HepG2 (cell line): ENCODE results near the gene MPIG6B. TPM values are rescaled to one million over a fixed set of nuclear protein-coding genes. Genes with fewer than 3 reads are reported as not detected.
A peak's percentile ranks its signal among the peaks of the same experiment; 100 is the strongest.

ENCODE experiments used
- CHCHD3 ChIP-seq: sonication (generic); formaldehyde crosslinking; IDR thresholded peaks from 2 replicates; pipeline ENCODE4 v1.8.0; 2022; ENCODE audit warnings: mild to moderate bottlenecking, missing genetic modification reagents, moderate library complexity
- HMG20B ChIP-seq: conservative IDR thresholded peaks from 2 replicates; pipeline ENCODE4 v1.6.1; 2016; ENCODE audit warnings: missing genetic modification reagents, missing compliant biosample characterization
- JARID2 ChIP-seq: sonication (generic); formaldehyde crosslinking; IDR thresholded peaks from 2 replicates; pipeline ENCODE4 v1.8.1; 2023; ENCODE audit warnings: missing genetic modification reagents, inconsistent platforms; ENCODE audit not compliant: insufficient replicate concordance
- KLF11 ChIP-seq: IDR thresholded peaks from 2 replicates; pipeline ENCODE4 v1.6.1; 2016; ENCODE audit warnings: missing compliant biosample characterization
- NBN ChIP-seq: fragments of 450-650 bp; conservative IDR thresholded peaks from 2 replicates; pipeline ENCODE4 v1.6.1; 2017
- NFKBIZ ChIP-seq: IDR thresholded peaks from 2 replicates; pipeline ENCODE4 v1.6.1; 2018; ENCODE audit warnings: missing genetic modification reagents, missing compliant biosample characterization
- SAP130 ChIP-seq: IDR thresholded peaks from 2 replicates; pipeline ENCODE4 v1.6.1; 2016; ENCODE audit warnings: low read depth
- SIX1 ChIP-seq: sonication (generic); formaldehyde crosslinking; IDR thresholded peaks from 2 replicates; pipeline ENCODE4 v1.4.0; 2020; ENCODE audit warnings: missing genetic modification reagents, borderline replicate concordance
- SP1 ChIP-seq, 2 experiments: fragments of 450-650 bp in 1 of 2; sonication (generic) in 1 of 2; formaldehyde crosslinking in 1 of 2; IDR thresholded peaks; 2 replicates each; pipeline versions ENCODE4 v1.4.0 to v1.6.1; 2016 to 2020; ENCODE audit warnings: missing genetic modification reagents in 1 of 2
- TEAD3 ChIP-seq: optimal IDR thresholded peaks from 2 replicates; pipeline ENCODE3; 2016; ENCODE audit warnings: borderline replicate concordance
- ZBTB7B ChIP-seq: sonication (generic); formaldehyde crosslinking; IDR thresholded peaks from 2 replicates; pipeline ENCODE4 v1.4.0; 2020; ENCODE audit warnings: missing genetic modification reagents
- ZFP36L1 ChIP-seq: sonication (generic); formaldehyde crosslinking; IDR thresholded peaks from 2 replicates; pipeline ENCODE4 v1.8.0; 2022; ENCODE audit warnings: mild to moderate bottlenecking, missing genetic modification reagents, moderate library complexity
- ZNF101 ChIP-seq: sonication (generic); formaldehyde crosslinking; IDR thresholded peaks from 2 replicates; pipeline ENCODE4 v1.4.0; 2020; ENCODE audit warnings: mild to moderate bottlenecking, low read depth, missing genetic modification reagents, borderline replicate concordance
- ZNF33A ChIP-seq: sonication (generic); formaldehyde crosslinking; IDR thresholded peaks from 2 replicates; pipeline ENCODE4 v1.5.1; 2020; ENCODE audit warnings: missing genetic modification reagents, mild to moderate bottlenecking, moderate library complexity, borderline replicate concordance
- ZNF33B ChIP-seq: sonication (generic); formaldehyde crosslinking; IDR thresholded peaks from 2 replicates; pipeline ENCODE4 v1.5.1; 2020; ENCODE audit warnings: mild to moderate bottlenecking, missing genetic modification reagents
- ZNF431 ChIP-seq: sonication (generic); formaldehyde crosslinking; IDR thresholded peaks from 2 replicates; pipeline ENCODE4 v1.9.0; 2022; ENCODE audit warnings: missing genetic modification reagents, low read depth, mild to moderate bottlenecking, borderline replicate concordance
- ZNF644 ChIP-seq: IDR thresholded peaks from 2 replicates; pipeline ENCODE4 v1.6.1; 2016; ENCODE audit warnings: low read depth
- ZSCAN12 ChIP-seq: sonication (generic); formaldehyde crosslinking; IDR thresholded peaks from 2 replicates; pipeline ENCODE4 v1.9.0; 2021; ENCODE audit warnings: mild to moderate bottlenecking, missing genetic modification reagents
- polyA plus RNA-seq, 8 experiments: library from polyadenylated mRNA; depleted of rRNA in 3 of 8; stranded (reverse) in 7 of 8; unstranded in 1 of 8; fragments of >200 nt; fragmentation: Illumina TruSeq in 4 of 8; extraction: Trizol in 4 of 8; gene quantifications; 2 replicates each; pipeline versions ENCODE4 v1.2.1 to v1.2.3, GENCODE V29; 2011 to 2016; ENCODE audit warnings: low read depth in 4 of 8, missing spikeins in 1 of 8, mixed read lengths in 1 of 8; ENCODE audit not compliant: insufficient read depth in 1 of 8
- total RNA-seq, 5 experiments: library from RNA; depleted of rRNA; stranded (reverse); fragments of >200 nt; fragmentation: Illumina TruSeq; extraction: Trizol; gene quantifications; 2 replicates each; pipeline ENCODE4 v1.2.3, GENCODE V29; 2016; ENCODE audit warnings: low read depth in 1 of 5
- TF ChIP-seq, protein P1 (sequence below): sonication (generic); formaldehyde crosslinking; IDR thresholded peaks from 2 replicates; pipeline ENCODE4 v1.5.0; 2020; ENCODE audit warnings: mild to moderate bottlenecking, missing genetic modification reagents, moderate library complexity
- TF ChIP-seq, protein P2 (sequence below): sonication (generic); formaldehyde crosslinking; IDR thresholded peaks from 2 replicates; pipeline ENCODE4 v1.8.0; 2022; ENCODE audit warnings: missing genetic modification reagents, low read depth, mild to moderate bottlenecking, borderline replicate concordance
- TF ChIP-seq, protein P3 (sequence below): sonication (generic); formaldehyde crosslinking; IDR thresholded peaks from 2 replicates; pipeline ENCODE4 v1.8.1; 2023; ENCODE audit warnings: mild to moderate bottlenecking, missing genetic modification reagents
- TF ChIP-seq, protein P4 (sequence below): IDR thresholded peaks from 2 replicates; pipeline ENCODE4 v1.6.1; 2018; ENCODE audit warnings: missing genetic modification reagents, mild to moderate bottlenecking, missing compliant biosample characterization
- TF ChIP-seq, protein P5 (sequence below): sonication (generic); formaldehyde crosslinking; IDR thresholded peaks from 2 replicates; pipeline ENCODE4 v1.8.1; 2023; ENCODE audit warnings: mild to moderate bottlenecking, moderate library complexity, missing genetic modification reagents
- TF ChIP-seq, protein P6 (sequence below): sonication (generic); IDR thresholded peaks from 2 replicates; pipeline ENCODE4 v1.6.1; 2016; ENCODE audit warnings: low read depth, borderline replicate concordance

Gene MPIG6B
- total and polyA plus RNA-seq, 2 of the 13 experiments (the other 11 are each of a cell fraction or from before 2014, with no cell fraction given): not detected

DNA sequence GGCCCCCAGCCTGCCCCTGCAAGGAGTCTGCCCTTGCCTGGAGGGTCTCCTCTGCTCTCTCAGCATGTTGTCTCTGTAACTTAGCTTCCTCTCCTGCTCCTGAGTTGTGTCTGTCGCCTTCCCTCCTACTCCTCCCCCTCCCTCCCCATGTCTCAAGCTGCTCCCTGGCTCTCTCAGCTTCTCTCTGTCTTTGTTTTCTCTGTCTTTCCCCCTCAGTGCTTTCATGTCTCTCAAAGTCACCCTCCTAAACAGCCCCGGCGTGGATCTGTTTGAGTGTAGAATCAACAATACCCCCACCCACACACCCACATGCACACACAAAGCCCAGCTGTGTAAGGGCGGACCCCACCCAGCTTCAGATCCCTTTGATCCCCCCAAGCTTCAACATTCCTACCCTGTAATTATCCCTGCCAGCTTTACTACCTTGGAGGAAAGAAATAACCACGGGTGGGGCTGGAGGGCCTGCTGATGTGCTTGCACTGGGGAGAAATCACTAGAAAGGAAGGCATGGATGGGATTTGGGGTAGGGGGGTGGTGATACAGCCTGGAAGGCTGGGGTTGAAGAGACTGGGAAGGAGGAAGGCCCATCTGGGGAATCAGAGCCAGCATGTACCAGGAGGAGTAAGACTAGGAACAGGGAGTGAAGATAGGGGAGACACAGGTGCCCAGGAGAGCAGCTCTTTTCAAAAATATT is 9.0 kb upstream of the MPIG6B start (continued):
- TF ChIP-seq SAP130 (CRISPR knock-in tag) (no peak), ZFP36L1 (CRISPR knock-in tag) (no peak), ZBTB7B (no peak), ZNF644 (CRISPR knock-in tag) (no peak), HMG20B (CRISPR knock-in tag) (no peak), JARID2 (CRISPR knock-in tag) (no peak), SP1 (IDR thresholded peaks at IDR 0.05) (no peak), SP1 (CRISPR knock-in tag; IDR thresholded peaks at IDR 0.05) (no peak), NFKBIZ (CRISPR knock-in tag) (no peak), SIX1 (CRISPR knock-in tag) (no peak), NBN (no peak), ZNF431 (CRISPR knock-in tag) (no peak), ZNF33A (CRISPR knock-in tag) (no peak), ZNF101 (CRISPR knock-in tag) (no peak), ZNF33B (CRISPR knock-in tag) (no peak), CHCHD3 (CRISPR knock-in tag) (no peak), TEAD3 (peak; percentile 36), ZSCAN12 (CRISPR knock-in tag) (no peak), KLF11 (CRISPR knock-in tag) (no peak)
- TF ChIP-seq, protein P1, sequence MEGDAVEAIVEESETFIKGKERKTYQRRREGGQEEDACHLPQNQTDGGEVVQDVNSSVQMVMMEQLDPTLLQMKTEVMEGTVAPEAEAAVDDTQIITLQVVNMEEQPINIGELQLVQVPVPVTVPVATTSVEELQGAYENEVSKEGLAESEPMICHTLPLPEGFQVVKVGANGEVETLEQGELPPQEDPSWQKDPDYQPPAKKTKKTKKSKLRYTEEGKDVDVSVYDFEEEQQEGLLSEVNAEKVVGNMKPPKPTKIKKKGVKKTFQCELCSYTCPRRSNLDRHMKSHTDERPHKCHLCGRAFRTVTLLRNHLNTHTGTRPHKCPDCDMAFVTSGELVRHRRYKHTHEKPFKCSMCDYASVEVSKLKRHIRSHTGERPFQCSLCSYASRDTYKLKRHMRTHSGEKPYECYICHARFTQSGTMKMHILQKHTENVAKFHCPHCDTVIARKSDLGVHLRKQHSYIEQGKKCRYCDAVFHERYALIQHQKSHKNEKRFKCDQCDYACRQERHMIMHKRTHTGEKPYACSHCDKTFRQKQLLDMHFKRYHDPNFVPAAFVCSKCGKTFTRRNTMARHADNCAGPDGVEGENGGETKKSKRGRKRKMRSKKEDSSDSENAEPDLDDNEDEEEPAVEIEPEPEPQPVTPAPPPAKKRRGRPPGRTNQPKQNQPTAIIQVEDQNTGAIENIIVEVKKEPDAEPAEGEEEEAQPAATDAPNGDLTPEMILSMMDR (CRISPR knock-in tag): no peak
- TF ChIP-seq, protein P2, sequence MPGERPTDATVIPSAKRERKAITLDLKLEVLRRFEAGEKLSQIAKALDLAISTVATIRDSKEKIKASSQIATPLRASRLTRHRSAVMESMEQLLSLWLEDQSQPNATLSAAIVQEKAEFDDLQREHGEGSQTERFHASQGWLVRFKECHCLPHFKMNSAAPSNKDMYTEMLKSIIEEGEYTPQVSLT (CRISPR knock-in tag): no peak
- TF ChIP-seq, protein P3, sequence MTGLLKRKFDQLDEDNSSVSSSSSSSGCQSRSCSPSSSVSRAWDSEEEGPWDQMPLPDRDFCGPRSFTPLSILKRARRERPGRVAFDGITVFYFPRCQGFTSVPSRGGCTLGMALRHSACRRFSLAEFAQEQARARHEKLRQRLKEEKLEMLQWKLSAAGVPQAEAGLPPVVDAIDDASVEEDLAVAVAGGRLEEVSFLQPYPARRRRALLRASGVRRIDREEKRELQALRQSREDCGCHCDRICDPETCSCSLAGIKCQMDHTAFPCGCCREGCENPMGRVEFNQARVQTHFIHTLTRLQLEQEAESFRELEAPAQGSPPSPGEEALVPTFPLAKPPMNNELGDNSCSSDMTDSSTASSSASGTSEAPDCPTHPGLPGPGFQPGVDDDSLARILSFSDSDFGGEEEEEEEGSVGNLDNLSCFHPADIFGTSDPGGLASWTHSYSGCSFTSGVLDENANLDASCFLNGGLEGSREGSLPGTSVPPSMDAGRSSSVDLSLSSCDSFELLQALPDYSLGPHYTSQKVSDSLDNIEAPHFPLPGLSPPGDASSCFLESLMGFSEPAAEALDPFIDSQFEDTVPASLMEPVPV (CRISPR knock-in tag): no peak
- TF ChIP-seq, protein P4, sequence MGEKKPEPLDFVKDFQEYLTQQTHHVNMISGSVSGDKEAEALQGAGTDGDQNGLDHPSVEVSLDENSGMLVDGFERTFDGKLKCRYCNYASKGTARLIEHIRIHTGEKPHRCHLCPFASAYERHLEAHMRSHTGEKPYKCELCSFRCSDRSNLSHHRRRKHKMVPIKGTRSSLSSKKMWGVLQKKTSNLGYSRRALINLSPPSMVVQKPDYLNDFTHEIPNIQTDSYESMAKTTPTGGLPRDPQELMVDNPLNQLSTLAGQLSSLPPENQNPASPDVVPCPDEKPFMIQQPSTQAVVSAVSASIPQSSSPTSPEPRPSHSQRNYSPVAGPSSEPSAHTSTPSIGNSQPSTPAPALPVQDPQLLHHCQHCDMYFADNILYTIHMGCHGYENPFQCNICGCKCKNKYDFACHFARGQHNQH (CRISPR knock-in tag): no peak
- TF ChIP-seq, protein P5, sequence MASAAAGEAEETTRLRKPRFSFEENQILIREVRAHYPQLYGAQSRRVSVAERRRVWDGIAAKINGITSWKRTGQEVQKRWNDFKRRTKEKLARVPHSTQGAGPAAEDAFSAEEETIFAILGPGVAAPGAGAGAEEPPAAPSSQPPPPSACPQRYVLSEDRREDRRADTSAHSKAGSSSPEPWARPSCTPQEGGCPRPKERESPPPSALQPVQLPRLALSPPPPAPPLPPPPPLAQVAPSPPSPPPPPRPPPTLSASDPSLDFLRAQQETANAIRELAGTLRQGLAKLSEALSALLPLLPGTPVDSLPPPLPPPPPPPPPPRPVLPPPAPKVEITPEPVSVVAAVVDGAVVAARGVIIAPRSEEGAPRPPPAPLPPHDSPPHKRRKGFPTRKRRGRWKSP (CRISPR knock-in tag): no peak
- TF ChIP-seq, protein P6, sequence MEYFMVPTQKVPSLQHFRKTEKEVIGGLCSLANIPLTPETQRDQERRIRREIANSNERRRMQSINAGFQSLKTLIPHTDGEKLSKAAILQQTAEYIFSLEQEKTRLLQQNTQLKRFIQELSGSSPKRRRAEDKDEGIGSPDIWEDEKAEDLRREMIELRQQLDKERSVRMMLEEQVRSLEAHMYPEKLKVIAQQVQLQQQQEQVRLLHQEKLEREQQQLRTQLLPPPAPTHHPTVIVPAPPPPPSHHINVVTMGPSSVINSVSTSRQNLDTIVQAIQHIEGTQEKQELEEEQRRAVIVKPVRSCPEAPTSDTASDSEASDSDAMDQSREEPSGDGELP: peak; percentile 45; the same call in 1 of the 2 replicates
